GM19351 (cell line): Measurements from ENCODE around the gene ANKRD30BL.
"Not testable (repeated sequence)": the region's sequence is repeated elsewhere in the genome, so short reads cannot be mapped to it uniquely, and the experiment has no call there.

Experiments used
- ATAC-seq: cut with Tn5 transposase; IDR thresholded peaks from one replicate; pipeline ENCODE4 v1.9.1; 2021; ENCODE audit warnings: mild to moderate bottlenecking, moderate library complexity; ENCODE audit not compliant: unreplicated experiment

Gene ANKRD30BL

GRCh38 chr2:132161161-132162124, at the start of gene ANKRD30BL:
TSS of gene ANKRD30BL (minus strand) at chr2:132161952. CDS start at chr2:132161705, 247 bp downstream.
- ATAC-seq, result not testable (repeated sequence)

GRCh38 chr2:132202866-132203265, 41.1 kb upstream of the ANKRD30BL start:
- not testable (repeated sequence) for ATAC-seq

- ATAC-seq, result not testable (repeated sequence)
Observed at GRCh38 chr2:132192854-132193253, 31.1 kb upstream of the ANKRD30BL start.

DNA sequence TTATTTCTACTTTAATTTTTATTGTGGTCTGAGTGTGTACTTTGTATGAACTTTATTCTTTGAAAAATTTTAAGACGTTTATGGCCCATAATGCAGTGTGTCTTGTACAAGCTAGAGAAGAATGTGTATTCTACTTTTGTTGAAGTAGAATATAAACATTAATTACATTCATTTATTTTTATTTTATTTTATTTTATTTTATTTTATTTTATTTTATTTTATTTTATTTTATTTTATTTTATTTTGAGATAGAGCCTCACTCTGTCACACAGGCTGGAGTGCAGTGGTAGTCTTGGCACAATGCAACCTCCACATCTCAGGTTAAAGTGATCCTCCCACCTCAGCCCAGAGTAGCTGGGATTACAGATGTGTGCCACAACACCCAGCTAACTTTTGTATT, 5.3 kb upstream of the ANKRD30BL start:
- not testable (repeated sequence) for ATAC-seq

GRCh38 chr2:132162125-132162660, 441 bp upstream of the ANKRD30BL start:
- not testable (repeated sequence) for ATAC-seq

- not testable (repeated sequence) for ATAC-seq
Observed at GRCh38 chr2:132146774-132147173, 15.0 kb downstream of the ANKRD30BL start.
